Thyroid gland (tissue), 4 donors: ENCODE results near the gene WNK2. TPM values are rescaled to one million over a fixed set of nuclear protein-coding genes. Genes with fewer than 3 reads are reported as not detected.

Experiments
- DNase-seq, 2 donors: peaks; one replicate each; pipeline ENCODE4 v3.0.0-alpha.2; 2019
- H3K27ac ChIP-seq, 3 donors: fragments of 200-600 bp; sonication (generic); 1 replicate in 2 of 3; 2 replicates in 1 of 3; pipeline ENCODE4 v1.5.1; 2016 to 2019; ENCODE audit warnings: mild to moderate bottlenecking in 1 of 3, moderate library complexity in 1 of 3
- H3K27me3 ChIP-seq: fragments of 200-600 bp; sonication (generic); one replicate; pipeline ENCODE4 v1.5.1; 2019
- H3K36me3 ChIP-seq, 2 donors: fragments of 200-600 bp; sonication (generic); one replicate each; pipeline ENCODE4 v1.5.1; 2016 to 2019
- H3K4me1 ChIP-seq, 2 donors: fragments of 200-600 bp; sonication (generic); one replicate each; pipeline ENCODE4 v1.5.1; 2017 to 2019
- H3K4me3 ChIP-seq, 3 donors: fragments of 200-600 bp; sonication (generic); replicated peaks in 1 of 3; 1 replicate in 2 of 3; 2 replicates in 1 of 3; pipeline ENCODE4 v1.5.1; 2016; ENCODE audit warnings: mild to moderate bottlenecking in 1 of 3
- H3K9me3 ChIP-seq: fragments of 200-600 bp; sonication (generic); one replicate; pipeline ENCODE4 v1.5.1; 2017
- POLR2A ChIP-seq, 2 donors: fragments of 450-650 bp; IDR thresholded peaks; one replicate each; pipeline ENCODE4 v1.6.1; 2017; ENCODE audit warnings: antibody characterized with exemption in 2 of 2, mild to moderate bottlenecking in 2 of 2, moderate library complexity in 1 of 2
- WGBS, 2 donors: methylation state at CpG; one replicate each; pipeline ENCODE4 v1.1.5; 2017; 5-methylcytosine and 5-hydroxymethylcytosine counted together
- intact Hi-C: fragments of 100-400 bp; cut with DNase I; formaldehyde crosslinking; loops from one replicate; pipeline ENCODE4 v1.15.1; 2023
- total RNA-seq, 4 donors: library from RNA; depleted of rRNA; stranded (reverse); fragments of >200 nt; gene quantifications; one replicate each; pipeline ENCODE4 v1.2.3, GENCODE V29; 2016
- TF ChIP-seq, protein P1 (sequence below), 6 experiments: fragments of 200-600 bp in 3 of 6; fragments of 450-650 bp in 3 of 6; sonication (generic) in 3 of 6; IDR thresholded peaks; one replicate each; pipeline ENCODE4 v1.5.1; 2016 to 2019; ENCODE audit warnings: antibody characterized with exemption in 6 of 6, mild to moderate bottlenecking in 2 of 6, inconsistent platforms in 1 of 6, moderate library complexity in 1 of 6

WNK2 gene
- total RNA-seq, 4 donors from 2014 or later = 0.94 to 8.5 (median 8.1) TPM

DNA sequence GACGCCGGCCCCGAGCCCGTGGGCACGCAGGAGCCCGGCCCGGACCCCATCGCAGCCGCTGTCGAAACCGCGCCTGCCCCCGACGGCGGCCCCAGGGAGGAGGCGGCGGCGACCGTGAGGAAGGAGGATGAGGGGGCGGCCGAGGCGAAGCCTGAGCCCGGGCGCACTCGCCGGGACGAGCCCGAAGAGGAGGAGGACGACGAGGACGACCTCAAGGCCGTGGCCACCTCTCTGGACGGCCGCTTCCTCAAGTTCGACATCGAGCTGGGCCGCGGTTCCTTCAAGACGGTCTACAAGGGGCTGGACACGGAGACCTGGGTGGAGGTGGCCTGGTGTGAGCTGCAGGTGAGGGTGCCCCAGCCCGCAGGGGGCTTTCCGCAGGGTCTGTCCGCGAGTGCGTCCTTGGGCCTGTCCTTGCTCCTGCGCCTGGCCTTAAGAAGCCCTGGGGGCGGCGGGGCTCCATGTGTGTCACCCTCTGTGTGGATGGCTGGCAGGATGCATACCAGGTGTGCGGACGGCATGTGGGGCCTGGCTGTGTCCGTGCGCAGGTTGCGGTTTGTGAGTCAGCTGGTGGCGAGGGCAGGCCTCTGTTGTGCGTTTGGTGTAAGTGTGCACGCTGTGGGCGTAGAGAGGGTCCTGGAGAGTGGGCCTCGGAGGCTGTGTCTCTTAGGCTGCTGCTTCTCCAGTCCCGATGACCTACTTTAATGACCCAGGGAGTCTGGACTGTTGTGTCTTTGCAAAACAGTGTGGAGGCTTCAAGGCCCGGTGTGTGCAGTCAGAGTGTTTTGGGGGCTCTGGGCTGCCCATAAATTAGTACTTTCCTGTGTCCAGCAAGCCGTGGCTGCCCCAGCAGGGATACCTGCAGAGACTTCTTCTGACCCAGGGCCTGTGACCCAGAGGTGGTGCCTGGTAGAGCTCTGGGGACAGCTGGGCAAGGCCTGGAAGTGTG is 1.6 kb downstream of the WNK2 start:
- no peaks in the 10 kb centered on the region for H3K36me3 ChIP-seq
- intact Hi-C loops = no loop called here
- H3K27ac ChIP-seq = no peak overlapping the region
- WGBS, 2 donors = 82 to 91% methylated on average over 31 to 48 of the region's 61 CpGs
- H3K9me3 ChIP-seq = no peaks in the 10 kb centered on the region
- H3K4me1 ChIP-seq = peaks cover 10% of the 10 kb centered on the region in 2 donors
- no peaks in the 10 kb centered on the region for H3K27me3 ChIP-seq
- no peak for DNase-seq
- no peak overlapping the region for H3K4me3 ChIP-seq
- TF ChIP-seq, protein P1, sequence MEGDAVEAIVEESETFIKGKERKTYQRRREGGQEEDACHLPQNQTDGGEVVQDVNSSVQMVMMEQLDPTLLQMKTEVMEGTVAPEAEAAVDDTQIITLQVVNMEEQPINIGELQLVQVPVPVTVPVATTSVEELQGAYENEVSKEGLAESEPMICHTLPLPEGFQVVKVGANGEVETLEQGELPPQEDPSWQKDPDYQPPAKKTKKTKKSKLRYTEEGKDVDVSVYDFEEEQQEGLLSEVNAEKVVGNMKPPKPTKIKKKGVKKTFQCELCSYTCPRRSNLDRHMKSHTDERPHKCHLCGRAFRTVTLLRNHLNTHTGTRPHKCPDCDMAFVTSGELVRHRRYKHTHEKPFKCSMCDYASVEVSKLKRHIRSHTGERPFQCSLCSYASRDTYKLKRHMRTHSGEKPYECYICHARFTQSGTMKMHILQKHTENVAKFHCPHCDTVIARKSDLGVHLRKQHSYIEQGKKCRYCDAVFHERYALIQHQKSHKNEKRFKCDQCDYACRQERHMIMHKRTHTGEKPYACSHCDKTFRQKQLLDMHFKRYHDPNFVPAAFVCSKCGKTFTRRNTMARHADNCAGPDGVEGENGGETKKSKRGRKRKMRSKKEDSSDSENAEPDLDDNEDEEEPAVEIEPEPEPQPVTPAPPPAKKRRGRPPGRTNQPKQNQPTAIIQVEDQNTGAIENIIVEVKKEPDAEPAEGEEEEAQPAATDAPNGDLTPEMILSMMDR (IDR thresholded peaks at IDR 0.05) = no peak
- no peak for TF ChIP-seq POLR2A (IDR thresholded peaks at IDR 0.05)

DNA sequence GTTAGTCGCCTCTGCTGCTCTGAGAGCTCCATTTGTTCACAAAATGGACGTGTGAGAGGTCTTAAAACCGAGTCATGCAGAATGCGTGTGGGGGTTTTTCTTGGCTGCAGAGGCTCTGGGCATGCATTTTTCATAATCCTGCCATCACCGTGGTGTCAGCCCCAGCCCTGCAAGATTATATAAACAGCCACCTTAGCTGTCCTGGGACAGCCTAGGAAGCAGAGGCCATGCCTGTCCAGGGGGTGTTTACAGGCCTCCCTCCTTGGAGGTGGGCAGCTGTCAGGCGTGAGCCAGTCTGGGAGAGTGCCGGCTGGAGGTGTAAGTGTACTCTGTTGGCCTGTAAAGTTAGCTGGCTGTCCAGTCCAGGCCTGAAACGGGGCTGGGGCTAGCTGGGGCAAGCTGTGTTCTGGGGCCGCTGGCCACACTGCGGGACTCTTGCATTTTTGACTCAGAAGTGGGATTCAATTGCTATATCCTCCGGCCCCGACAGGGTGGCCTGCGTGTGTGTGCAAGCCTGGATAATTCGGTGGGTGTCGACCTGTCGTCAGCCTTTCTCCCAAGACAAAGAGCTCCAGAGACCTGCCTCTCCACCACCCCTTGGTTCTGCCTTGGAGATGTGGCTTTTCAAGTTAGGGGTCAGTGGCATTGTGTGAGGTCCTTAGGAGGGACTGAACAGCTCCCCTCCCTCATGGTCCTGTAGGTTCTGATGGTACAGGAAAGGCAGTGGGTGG is 2.4 kb downstream of the WNK2 start:
- Histone ChIP-seq H3K4me3 (no peak overlapping the region), H3K27ac (no peak overlapping the region), H3K4me1 (peaks cover 10% of the 10 kb centered on the region in 2 donors), H3K36me3 (no peaks in the 10 kb centered on the region), H3K27me3 (no peaks in the 10 kb centered on the region), H3K9me3 (no peaks in the 10 kb centered on the region)
- DNase-seq = no peak
- intact Hi-C loops = no loop called here
- WGBS, 2 donors = 82 to 86% methylated on average over 14 to 15 of the region's 16 CpGs
- TF ChIP-seq, protein P1 (IDR thresholded peaks at IDR 0.05) = no peak
- no peak for TF ChIP-seq POLR2A (IDR thresholded peaks at IDR 0.05)

DNA sequence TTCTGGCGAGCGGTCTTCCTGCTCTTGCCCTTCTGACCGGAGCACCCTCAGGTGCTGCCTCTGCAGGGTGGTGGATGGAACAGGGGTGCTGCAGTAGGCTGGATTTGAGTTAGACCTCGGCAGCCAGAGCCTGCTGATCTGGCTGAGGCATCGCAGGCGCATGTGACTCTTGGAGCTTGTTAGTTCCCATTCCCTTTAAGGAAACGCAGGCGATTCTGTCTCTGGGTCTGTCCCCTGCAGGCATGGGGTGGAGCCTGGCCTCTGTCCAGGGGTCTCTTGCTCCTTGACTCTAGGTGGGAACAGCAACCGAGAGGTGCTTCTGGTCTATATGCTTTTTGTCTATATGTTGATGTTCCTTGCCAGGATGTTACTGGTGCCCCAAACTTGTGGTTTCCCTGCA is 3.1 kb downstream of the WNK2 start:
- no peak overlapping the region for H3K4me3 ChIP-seq
- intact Hi-C loops = no loop called here
- H3K4me1 ChIP-seq = peaks cover 10% of the 10 kb centered on the region in 2 donors
- H3K36me3 ChIP-seq = no peaks in the 10 kb centered on the region
- no peaks in the 10 kb centered on the region for H3K9me3 ChIP-seq
- no peaks in the 10 kb centered on the region for H3K27me3 ChIP-seq
- TF ChIP-seq, protein P1 (IDR thresholded peaks at IDR 0.05) = no peak
- DNase-seq = no peak
- 78 to 89% methylated on average over 8 to 9 of the region's 9 CpGs for WGBS, 2 donors
- H3K27ac ChIP-seq = no peak overlapping the region

DNA sequence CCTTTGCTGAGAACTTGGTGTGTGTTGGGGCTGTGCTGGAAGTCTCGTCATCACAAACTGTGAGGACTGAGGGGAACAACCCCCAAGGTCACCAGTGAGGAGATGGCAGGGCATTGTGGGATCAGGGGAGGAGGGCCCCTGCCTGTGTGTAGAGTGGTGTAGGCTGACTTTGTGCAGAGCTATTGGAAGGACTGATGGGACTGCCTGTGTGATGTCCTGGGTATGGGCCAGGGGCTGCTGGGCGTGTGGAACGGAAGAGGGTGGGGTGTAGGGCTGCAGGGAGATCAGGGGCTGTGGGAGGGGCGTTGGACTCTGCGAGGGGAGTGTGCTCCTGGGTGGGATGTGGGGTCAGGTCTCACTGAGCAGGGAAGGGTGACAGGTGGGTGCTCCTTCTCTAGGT is 3.6 kb downstream of the WNK2 start:
- Histone ChIP-seq H3K36me3 (no peaks in the 10 kb centered on the region), H3K4me3 (no peak overlapping the region), H3K27ac (no peak overlapping the region), H3K4me1 (peaks cover 10% of the 10 kb centered on the region in 2 donors), H3K9me3 (no peaks in the 10 kb centered on the region), H3K27me3 (no peaks in the 10 kb centered on the region)
- WGBS, 2 donors = 86 to 87% methylated on average over 5 of the region's 5 CpGs
- intact Hi-C loops = no loop called here
- no peak for TF ChIP-seq POLR2A (IDR thresholded peaks at IDR 0.05)
- TF ChIP-seq, protein P1 (IDR thresholded peaks at IDR 0.05) = no peak
- DNase-seq = no peak
